ENCODE measurements around the gene PAIP2.

Gene PAIP2

GRCh38 chr5:139378101-139378825 lies 36.6 kb downstream of the PAIP2 start:
- Histone ChIP-seq H3K4me3 (ENCODE audit: low read depth, low read length, poor library complexity, severe bottlenecking) (no peak overlapping the region), H3K9me3 (ENCODE audit: low read length) (no peaks in the 10 kb centered on the region), H4K20me1 (ENCODE audit: insufficient read depth, low read length) (no peaks in the 10 kb centered on the region), H3K79me2 (ENCODE audit: insufficient read depth, low read length) (no peaks in the 10 kb centered on the region), H2AFZ (ENCODE audit: low read length) (no peak overlapping the region), H3K4me1 (ENCODE audit: insufficient read depth, low read length, severe bottlenecking) (peaks cover 4% of the 10 kb centered on the region), H3K9me2 (ENCODE audit: low read depth, low read length) (no peaks in the 10 kb centered on the region), H3F3A (ENCODE audit: insufficient read depth, low read length) (no peaks in the 10 kb centered on the region), H3K9ac (ENCODE audit: low read length) (no peak overlapping the region), H3K27ac (ENCODE audit: low read depth, low read length, poor library complexity, severe bottlenecking) (no peak overlapping the region), H3K27me3 (ENCODE audit: insufficient read depth, low read length) (no peaks in the 10 kb centered on the region), H3K4me2 (ENCODE audit: low read length) (no peak overlapping the region), H3K36me3 (ENCODE audit: insufficient read depth, low read length) (no peaks in the 10 kb centered on the region)
- TF ChIP-seq CTCF (IDR thresholded peaks at IDR 0.05; ENCODE audit: low read length) (no peak), EZH2 (IDR thresholded peaks at IDR 0.05; ENCODE audit: borderline replicate concordance, low read length) (no peak)

GRCh38 chr5:139378941-139379361 lies 37.3 kb downstream of the PAIP2 start:
- no peaks in the 10 kb centered on the region for H3K9me3 ChIP-seq (ENCODE audit: low read length)
- no peaks in the 10 kb centered on the region for H3F3A ChIP-seq (ENCODE audit: insufficient read depth, low read length)
- TF ChIP-seq EZH2 (IDR thresholded peaks at IDR 0.05; ENCODE audit: borderline replicate concordance, low read length) (no peak), CTCF (IDR thresholded peaks at IDR 0.05; ENCODE audit: low read length) (no peak)
- H3K27me3 ChIP-seq (ENCODE audit: insufficient read depth, low read length) = no peaks in the 10 kb centered on the region
- no peaks in the 10 kb centered on the region for H3K36me3 ChIP-seq (ENCODE audit: insufficient read depth, low read length)
- H3K27ac ChIP-seq (ENCODE audit: low read depth, low read length, poor library complexity, severe bottlenecking) = no peak overlapping the region
- H2AFZ ChIP-seq (ENCODE audit: low read length) = no peak overlapping the region
- H4K20me1 ChIP-seq (ENCODE audit: insufficient read depth, low read length) = no peaks in the 10 kb centered on the region
- no peaks in the 10 kb centered on the region for H3K9me2 ChIP-seq (ENCODE audit: low read depth, low read length)
- H3K4me1 ChIP-seq (ENCODE audit: insufficient read depth, low read length, severe bottlenecking) = peaks cover 11% of the 10 kb centered on the region
- H3K4me3 ChIP-seq (ENCODE audit: low read depth, low read length, poor library complexity, severe bottlenecking) = no peak overlapping the region
- H3K9ac ChIP-seq (ENCODE audit: low read length) = no peak overlapping the region
- no peak overlapping the region for H3K4me2 ChIP-seq (ENCODE audit: low read length)
- no peaks in the 10 kb centered on the region for H3K79me2 ChIP-seq (ENCODE audit: insufficient read depth, low read length)

- H3K9me3 ChIP-seq (ENCODE audit: low read length) = no peaks in the 10 kb centered on the region
- H3K27ac ChIP-seq (ENCODE audit: low read depth, low read length, poor library complexity, severe bottlenecking) = no peak overlapping the region
- H4K20me1 ChIP-seq (ENCODE audit: insufficient read depth, low read length) = no peaks in the 10 kb centered on the region
- TF ChIP-seq EZH2 (IDR thresholded peaks at IDR 0.05; ENCODE audit: borderline replicate concordance, low read length) (no peak), CTCF (IDR thresholded peaks at IDR 0.05; ENCODE audit: low read length) (no peak)
- H3K9me2 ChIP-seq (ENCODE audit: low read depth, low read length) = no peaks in the 10 kb centered on the region
- H3K79me2 ChIP-seq (ENCODE audit: insufficient read depth, low read length) = no peaks in the 10 kb centered on the region
- no peaks in the 10 kb centered on the region for H3K36me3 ChIP-seq (ENCODE audit: insufficient read depth, low read length)
- H3K9ac ChIP-seq (ENCODE audit: low read length) = no peak overlapping the region
- H3K4me3 ChIP-seq (ENCODE audit: low read depth, low read length, poor library complexity, severe bottlenecking) = no peak overlapping the region
- no peaks in the 10 kb centered on the region for H3F3A ChIP-seq (ENCODE audit: insufficient read depth, low read length)
- peaks cover 20% of the 10 kb centered on the region for H3K4me1 ChIP-seq (ENCODE audit: insufficient read depth, low read length, severe bottlenecking)
- no peak overlapping the region for H2AFZ ChIP-seq (ENCODE audit: low read length)
- H3K4me2 ChIP-seq (ENCODE audit: low read length) = no peak overlapping the region
- H3K27me3 ChIP-seq (ENCODE audit: insufficient read depth, low read length) = no peaks in the 10 kb centered on the region
Observed at GRCh38 chr5:139379626-139380449, 38.2 kb downstream of the PAIP2 start.
